ENCODE measurements around the gene DCAF17. TPM values are rescaled to one million over a fixed set of nuclear protein-coding genes. Genes with fewer than 3 reads are reported as not detected.

DCAF17 gene
- total RNA-seq, 1 donor from 2014 or later: 18.2 TPM

- DNase-seq (ENCODE audit: low read depth) (peak; percentile 79), FAIRE-seq (no peak)
- Histone ChIP-seq H3K36me3 (ENCODE audit: control insufficient read depth, insufficient read depth, low read length) (peaks cover 2% of the 10 kb centered on the region), H3K4me3 (ENCODE audit: low read depth, low read length) (no peak overlapping the region), H3K27me3 (ENCODE audit: control insufficient read depth, insufficient read depth, low read length) (no peaks in the 10 kb centered on the region)
- TF ChIP-seq CTCF (IDR thresholded peaks at IDR 0.05; ENCODE audit: insufficient read depth, low read length, severe bottlenecking): no peak
Measured at GRCh38 chr2:171390941-171391516, 43.0 kb upstream of the DCAF17 start.

DNA sequence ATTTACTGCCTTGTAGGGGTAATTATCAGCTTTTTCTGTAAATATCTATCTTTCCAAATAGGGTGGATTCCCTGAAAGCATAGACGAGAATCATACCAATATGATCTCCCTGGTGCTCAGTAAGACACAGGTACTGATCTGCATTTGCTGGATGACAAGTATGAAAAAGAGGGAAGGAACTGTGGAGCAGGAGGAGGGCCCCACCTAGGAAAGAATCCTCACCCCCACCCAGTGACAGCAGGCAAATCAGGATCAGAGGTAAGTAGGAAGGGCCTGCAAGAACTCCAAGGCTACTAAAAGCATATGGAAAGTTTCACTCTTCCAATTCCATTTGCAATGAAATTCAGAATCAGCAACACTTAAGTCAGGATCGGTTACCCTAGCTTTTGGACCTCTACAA is 42.5 kb upstream of the DCAF17 start:
- Histone ChIP-seq H3K36me3 (ENCODE audit: control insufficient read depth, insufficient read depth, low read length) (peaks cover 1% of the 10 kb centered on the region), H3K4me3 (ENCODE audit: low read depth, low read length) (no peak overlapping the region), H3K27me3 (ENCODE audit: control insufficient read depth, insufficient read depth, low read length) (no peaks in the 10 kb centered on the region)
- TF ChIP-seq CTCF (IDR thresholded peaks at IDR 0.05; ENCODE audit: insufficient read depth, low read length, severe bottlenecking): no peak
- FAIRE-seq (no peak), DNase-seq (ENCODE audit: low read depth) (no peak)

DNA sequence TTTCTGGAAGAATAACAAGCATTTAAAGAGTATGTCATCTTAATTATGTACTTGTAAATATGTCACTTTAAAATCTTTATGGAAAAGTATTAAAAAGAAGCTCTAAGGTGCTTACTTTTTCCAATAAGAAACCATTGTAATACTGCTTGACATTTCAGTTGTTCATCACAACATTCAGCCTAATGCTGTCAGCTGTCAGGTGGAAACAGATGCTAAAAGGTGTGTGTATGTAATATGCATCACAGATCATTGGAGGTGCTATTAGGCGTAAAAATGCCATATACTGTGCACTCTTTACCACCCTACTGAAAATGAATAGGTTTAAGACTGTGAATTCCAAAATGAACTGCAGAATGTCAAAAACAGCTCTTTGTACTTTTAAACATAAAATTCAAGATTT is 40.5 kb upstream of the DCAF17 start:
- FAIRE-seq: no peak
- Histone ChIP-seq H3K4me3 (ENCODE audit: low read depth, low read length) (no peak overlapping the region), H3K36me3 (ENCODE audit: control insufficient read depth, insufficient read depth, low read length) (no peaks in the 10 kb centered on the region), H3K27me3 (ENCODE audit: control insufficient read depth, insufficient read depth, low read length) (no peaks in the 10 kb centered on the region)
- TF ChIP-seq CTCF (IDR thresholded peaks at IDR 0.05; ENCODE audit: insufficient read depth, low read length, severe bottlenecking): no peak
- DNase-seq (ENCODE audit: low read depth): no peak

- FAIRE-seq: no peak
- H3K27me3 ChIP-seq (ENCODE audit: control insufficient read depth, insufficient read depth, low read length): no peaks in the 10 kb centered on the region
- TF ChIP-seq CTCF (IDR thresholded peaks at IDR 0.05; ENCODE audit: insufficient read depth, low read length, severe bottlenecking): no peak
- DNase-seq (ENCODE audit: low read depth): no peak
- H3K4me3 ChIP-seq (ENCODE audit: low read depth, low read length): no peak overlapping the region
- H3K36me3 ChIP-seq (ENCODE audit: control insufficient read depth, insufficient read depth, low read length): no peaks in the 10 kb centered on the region
Measured at GRCh38 chr2:171394164-171394740, 39.8 kb upstream of the DCAF17 start.

GRCh38 chr2:171399292-171399691 is 34.7 kb upstream of the DCAF17 start:
- TF ChIP-seq CTCF (IDR thresholded peaks at IDR 0.05; ENCODE audit: insufficient read depth, low read length, severe bottlenecking): no peak
- FAIRE-seq (no peak), DNase-seq (ENCODE audit: low read depth) (no peak)
- Histone ChIP-seq H3K27me3 (ENCODE audit: control insufficient read depth, insufficient read depth, low read length) (no peaks in the 10 kb centered on the region), H3K36me3 (ENCODE audit: control insufficient read depth, insufficient read depth, low read length) (no peaks in the 10 kb centered on the region), H3K4me3 (ENCODE audit: low read depth, low read length) (no peak overlapping the region)

- Histone ChIP-seq H3K36me3 (ENCODE audit: control insufficient read depth, insufficient read depth, low read length) (no peaks in the 10 kb centered on the region), H3K4me3 (ENCODE audit: low read depth, low read length) (no peak overlapping the region), H3K27me3 (ENCODE audit: control insufficient read depth, insufficient read depth, low read length) (no peaks in the 10 kb centered on the region)
- TF ChIP-seq CTCF (IDR thresholded peaks at IDR 0.05; ENCODE audit: insufficient read depth, low read length, severe bottlenecking): no peak
- DNase-seq (ENCODE audit: low read depth) (no peak), FAIRE-seq (no peak)
Measured at GRCh38 chr2:171400395-171400794, 33.6 kb upstream of the DCAF17 start.
